Measurements from ENCODE around the gene RTN4IP1. TPM values are rescaled to one million over a fixed set of nuclear protein-coding genes. Genes with fewer than 3 reads are reported as not detected.
"Not testable (repeated sequence)": the region's sequence is repeated elsewhere in the genome, so short reads cannot be mapped to it uniquely, and the experiment has no call there.

RTN4IP1 gene
- total RNA-seq, 1 donor from 2014 or later: 5.5 TPM

DNA sequence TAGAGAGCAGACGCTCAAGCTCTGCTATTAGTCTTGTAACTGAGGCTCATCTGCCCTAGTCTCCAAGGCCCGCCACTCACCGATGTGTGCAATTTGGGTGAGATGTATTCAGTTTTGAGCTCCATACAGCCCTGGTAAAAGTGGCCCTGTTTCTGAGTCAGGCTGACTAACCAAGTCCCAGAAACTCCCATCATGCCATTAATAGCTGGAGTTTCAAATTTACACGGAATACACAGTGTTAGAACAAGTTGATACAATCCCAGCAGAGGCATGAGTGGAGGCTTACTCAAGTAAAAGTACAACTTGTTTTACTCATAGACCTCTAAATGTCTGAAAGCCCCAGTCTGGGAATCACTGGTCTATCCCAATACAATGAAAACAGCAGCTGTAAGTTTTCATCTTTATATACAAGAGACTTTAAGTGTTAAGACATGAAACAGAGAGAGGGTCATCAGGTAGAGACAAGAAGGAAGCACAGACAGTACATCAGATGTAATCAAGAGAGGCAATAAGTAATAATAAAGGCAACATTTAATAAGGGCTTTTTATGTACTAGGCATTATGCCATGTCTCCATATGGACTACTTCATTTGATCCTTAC, 42.4 kb downstream of the RTN4IP1 start:
- no peak for DNase-seq (ENCODE audit: low spot score)

- DNase-seq (ENCODE audit: low spot score): no peak
These were observed 47.8 kb downstream of the RTN4IP1 start for GRCh38 chr6:106581468-106581867.

GRCh38 chr6:106579281-106579680, 50.0 kb downstream of the RTN4IP1 start:
- no peak for DNase-seq (ENCODE audit: low spot score)

- DNase-seq (ENCODE audit: low spot score): no peak
These were observed 54.4 kb downstream of the RTN4IP1 start for GRCh38 chr6:106574741-106575458.

DNA sequence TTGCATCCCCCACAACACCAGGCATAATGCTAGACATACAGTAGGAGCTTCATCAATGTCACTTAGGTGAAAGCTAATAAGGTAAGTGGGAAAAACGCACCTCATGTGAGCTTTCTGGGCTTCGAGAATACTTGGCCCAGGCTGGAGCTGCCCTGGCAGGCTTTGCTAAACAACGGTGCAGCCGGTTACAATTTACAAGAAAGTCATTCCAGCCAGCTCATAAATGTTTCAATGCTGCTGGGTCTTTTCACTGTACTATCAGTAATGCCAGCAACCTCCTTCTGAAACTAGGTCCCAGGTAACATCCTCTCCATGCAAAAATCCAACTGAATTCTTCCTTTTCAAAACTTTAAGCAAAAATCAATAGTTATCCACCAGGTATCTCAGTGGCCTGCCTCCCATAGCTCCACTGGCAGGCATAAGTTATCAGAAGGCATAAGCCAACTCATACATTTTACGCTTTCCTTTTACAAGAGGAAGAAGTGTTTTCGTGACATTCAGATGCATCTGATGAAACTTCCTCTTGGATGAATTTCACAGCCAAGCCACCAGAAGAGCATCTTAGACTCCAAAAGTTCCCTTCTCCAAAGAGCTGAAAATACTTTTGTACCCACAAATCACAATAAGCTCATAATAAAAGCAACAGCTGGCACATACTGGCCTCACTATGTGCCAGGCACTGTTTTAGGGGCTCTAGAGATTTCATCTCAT, 56.3 kb downstream of the RTN4IP1 start:
- DNase-seq (ENCODE audit: low spot score): no peak

DNA sequence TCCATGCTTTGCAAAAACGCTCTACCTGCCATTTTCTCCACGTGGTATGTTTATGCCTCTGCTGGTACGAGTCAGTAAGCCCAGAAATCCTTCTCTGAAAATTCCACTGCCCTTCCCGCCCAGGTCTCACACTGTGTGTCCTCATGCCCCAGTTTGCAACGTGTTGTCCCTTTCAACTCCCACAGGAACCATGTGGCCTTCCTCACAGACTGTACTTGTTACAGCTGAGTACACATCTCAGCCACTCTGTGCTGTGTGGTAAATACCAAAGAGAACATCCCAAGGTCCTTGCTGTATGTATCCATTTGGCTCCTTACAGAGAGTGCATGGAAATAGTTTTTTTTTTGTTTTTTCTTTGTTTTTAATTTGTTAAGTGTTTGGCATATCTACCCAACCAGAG, 56.9 kb downstream of the RTN4IP1 start:
- DNase-seq (ENCODE audit: low spot score): no peak

DNA sequence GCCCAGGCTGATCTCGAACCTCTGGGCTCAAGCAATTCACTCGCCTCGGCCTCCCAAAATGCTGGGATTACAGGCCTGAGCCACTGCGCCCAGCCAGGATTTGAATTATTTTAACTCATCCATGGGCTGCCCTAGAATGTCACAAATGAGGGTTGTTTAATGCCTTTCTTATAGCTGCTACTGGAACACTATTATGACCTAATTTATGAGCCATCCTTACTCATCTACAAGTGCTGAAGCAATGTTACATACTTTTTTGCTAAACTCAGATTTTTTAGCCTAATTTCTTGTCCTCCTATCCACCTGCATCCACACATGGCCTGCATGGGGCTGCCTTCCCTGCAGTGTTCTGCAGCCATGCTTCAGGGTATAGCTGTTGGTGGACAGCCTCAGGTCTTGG, 59.9 kb downstream of the RTN4IP1 start:
- DNase-seq (ENCODE audit: low spot score): no peak

- DNase-seq (ENCODE audit: low spot score): no peak
These were observed 60.8 kb downstream of the RTN4IP1 start for GRCh38 chr6:106568530-106568929.

GRCh38 chr6:106564476-106564875, 64.8 kb downstream of the RTN4IP1 start:
- DNase-seq (ENCODE audit: low spot score): no peak

- no peak for DNase-seq (ENCODE audit: low spot score)
These were observed 65.7 kb downstream of the RTN4IP1 start for GRCh38 chr6:106563614-106564013.

- no peak for DNase-seq (ENCODE audit: low spot score)
These were observed 67.5 kb downstream of the RTN4IP1 start for GRCh38 chr6:106561686-106562405.

- DNase-seq (ENCODE audit: low spot score): no peak
These were observed 68.2 kb downstream of the RTN4IP1 start for GRCh38 chr6:106560996-106561685.

GRCh38 chr6:106559659-106560058, 69.6 kb downstream of the RTN4IP1 start:
- DNase-seq (ENCODE audit: low spot score): not testable (repeated sequence)

GRCh38 chr6:106558364-106558763, 70.9 kb downstream of the RTN4IP1 start:
- DNase-seq (ENCODE audit: low spot score): no peak

DNA sequence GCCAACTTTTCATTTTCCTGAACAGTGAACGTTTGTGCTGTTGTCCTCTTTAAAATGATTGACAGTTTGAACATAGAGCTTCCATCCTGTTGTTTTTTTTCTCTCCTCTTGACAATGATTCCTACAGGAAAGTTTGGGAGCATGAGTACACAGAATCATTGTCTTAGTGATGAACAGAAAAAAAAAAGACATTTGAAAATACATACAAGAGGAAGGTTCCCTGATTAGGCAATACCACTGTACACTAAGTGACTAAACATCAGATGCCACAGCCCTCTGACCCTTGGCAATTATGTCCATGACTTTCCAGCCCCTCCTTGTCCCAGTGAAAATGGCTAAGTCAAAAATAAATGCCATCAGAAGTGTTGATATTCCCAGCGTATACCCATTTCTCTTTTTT, 71.5 kb downstream of the RTN4IP1 start:
- DNase-seq (ENCODE audit: low spot score): no peak

GRCh38 chr6:106556368-106556960, 72.8 kb downstream of the RTN4IP1 start:
- DNase-seq (ENCODE audit: low spot score): no peak

DNA sequence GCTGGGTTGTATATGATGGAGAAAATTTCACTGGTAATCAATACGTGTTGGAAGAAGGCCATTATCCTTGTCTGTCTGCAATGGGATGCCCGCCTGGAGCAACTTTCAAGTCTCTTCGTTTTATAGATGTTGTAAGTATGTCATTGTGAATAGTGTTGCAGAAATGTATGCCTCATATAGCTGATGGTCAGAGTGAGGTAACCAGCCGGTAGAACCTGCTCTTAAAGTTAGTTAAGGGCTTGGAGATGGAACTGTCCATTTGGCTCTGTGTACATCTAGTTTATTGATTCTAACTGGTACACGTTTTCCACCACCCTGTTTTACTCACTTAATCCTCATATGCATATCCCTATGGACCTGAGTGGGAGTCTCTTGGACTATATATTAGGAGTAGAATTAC, 73.5 kb downstream of the RTN4IP1 start:
- DNase-seq (ENCODE audit: low spot score): no peak

DNA sequence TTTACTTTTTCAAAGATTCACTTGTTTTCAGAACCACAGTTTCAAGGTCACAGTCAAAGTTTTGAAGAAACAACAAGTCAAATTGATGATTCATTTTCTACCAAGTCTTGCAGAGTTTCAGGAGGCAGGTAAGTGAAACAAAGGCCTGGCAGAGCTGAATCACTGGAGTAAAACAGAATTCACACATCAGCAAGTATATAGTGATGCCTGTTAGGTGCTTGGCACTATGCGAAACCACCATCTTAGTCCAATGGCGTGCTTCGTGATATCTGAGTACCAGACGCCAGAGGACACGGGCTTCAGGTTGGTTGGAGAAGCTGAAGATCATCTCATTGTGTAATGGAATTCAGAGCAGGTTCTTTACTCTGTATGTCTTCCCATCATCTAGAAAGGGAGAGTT, 75.9 kb downstream of the RTN4IP1 start:
- DNase-seq (ENCODE audit: low spot score): no peak

DNA sequence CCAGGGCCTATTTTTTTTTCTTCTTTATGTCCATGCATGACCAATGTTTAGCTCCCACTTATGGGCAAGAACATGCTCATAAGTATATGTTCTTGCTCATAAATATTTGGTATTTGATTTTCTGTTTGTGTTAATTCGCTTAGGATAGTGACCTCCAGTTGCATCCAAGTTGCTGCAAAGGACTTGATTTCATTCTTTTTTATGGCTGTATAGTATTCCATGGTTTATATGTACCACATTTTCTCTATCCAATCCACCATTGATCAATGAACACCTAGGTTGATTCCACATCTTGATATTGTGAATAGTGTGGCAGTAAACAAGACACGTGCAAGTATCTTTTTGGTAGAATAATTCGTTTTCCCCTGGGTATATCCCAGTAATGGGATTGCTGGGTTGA, 78.1 kb downstream of the RTN4IP1 start:
- no peak for DNase-seq (ENCODE audit: low spot score)

DNA sequence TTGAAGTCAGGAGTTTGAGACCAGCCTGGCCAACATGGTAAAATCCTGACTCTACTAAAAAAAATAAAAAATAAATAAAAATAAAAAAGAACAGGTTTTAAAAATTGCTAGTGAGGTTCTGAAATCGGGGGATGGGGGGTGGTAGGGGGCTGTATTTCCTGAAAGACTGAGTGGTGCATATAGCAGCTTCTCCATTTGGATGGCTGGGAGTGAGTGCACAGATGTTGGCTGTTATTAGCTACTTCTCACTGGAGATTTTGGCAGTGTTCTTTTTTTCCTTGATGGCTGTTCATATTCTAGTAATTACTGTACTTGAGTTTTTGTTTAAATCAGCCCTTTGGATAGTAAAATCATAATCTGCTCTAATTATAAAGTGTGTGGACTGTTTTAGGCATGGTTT, 79.8 kb downstream of the RTN4IP1 start:
- no peak for DNase-seq (ENCODE audit: low spot score)

GRCh38 chr6:106548926-106549455, 80.3 kb downstream of the RTN4IP1 start:
- DNase-seq (ENCODE audit: low spot score): not testable (repeated sequence)
